Ascending aorta (tissue), 2 donors: ENCODE data around the gene KCTD5. TPM values are rescaled to one million over a fixed set of nuclear protein-coding genes. Genes with fewer than 3 reads are reported as not detected.
"Not testable (repeated sequence)": the region's sequence is repeated elsewhere in the genome, so short reads cannot be mapped to it uniquely, and the experiment has no call there.

Experiments used
- DNase-seq, 2 donors: peaks; one replicate each; pipeline ENCODE4 v3.0.0-alpha.2; 2019; ENCODE audit warnings: low spot score in 2 of 2
- H3K27ac ChIP-seq, 2 donors: fragments of 200-600 bp; sonication (generic); one replicate each; pipeline ENCODE4 v1.5.1; 2016 to 2017; ENCODE audit warnings: mild to moderate bottlenecking in 1 of 2
- H3K27me3 ChIP-seq: fragments of 200-600 bp; sonication (generic); one replicate; pipeline ENCODE4 v1.5.1; 2017
- H3K36me3 ChIP-seq, 2 donors: fragments of 200-600 bp; sonication (generic); one replicate each; pipeline ENCODE4 v1.5.1; 2016
- H3K4me1 ChIP-seq, 2 donors: fragments of 200-600 bp; sonication (generic); one replicate each; pipeline ENCODE4 v1.5.1; 2016 to 2017; ENCODE audit warnings: mild to moderate bottlenecking in 1 of 2
- H3K4me3 ChIP-seq, 2 donors: fragments of 200-600 bp; sonication (generic); one replicate each; pipeline ENCODE4 v1.5.1; 2016 to 2017; ENCODE audit warnings: mild to moderate bottlenecking in 1 of 2
- H3K9me3 ChIP-seq, 2 donors: fragments of 200-600 bp; sonication (generic); one replicate each; pipeline ENCODE4 v1.5.1; 2016
- CTCF ChIP-seq, 3 experiments: fragments of 200-600 bp in 2 of 3; fragments of 450-650 bp in 1 of 3; sonication (generic) in 2 of 3; IDR thresholded peaks; one replicate each; pipeline ENCODE4 v1.5.1; 2016 to 2019; ENCODE audit warnings: antibody characterized with exemption in 3 of 3, mild to moderate bottlenecking in 1 of 3, moderate library complexity in 1 of 3
- intact Hi-C: fragments of 100-400 bp; cut with DNase I; formaldehyde crosslinking; loops from one replicate; pipeline ENCODE4 v1.15.1; 2023
- total RNA-seq: library from RNA; depleted of rRNA; stranded (reverse); fragments of >200 nt; gene quantifications from one replicate; pipeline ENCODE4 v1.1.0, GENCODE V29; 2016

Gene KCTD5
- total RNA-seq, 1 donor from 2014 or later, result 10.5 TPM

GRCh38 chr16:2670017-2670416, 12.3 kb upstream of the KCTD5 start:
- peak in 1 of 2 donors; percentile 81 for DNase-seq
- Histone ChIP-seq H3K4me1 (peaks cover 0 to 14% of the 10 kb centered on the region in 2 donors), H3K4me3 (peak overlapping the region in 1 of 2 donors; percentile 38)
- H3K27me3 ChIP-seq, H3K36me3 ChIP-seq, H3K27ac ChIP-seq, H3K9me3 ChIP-seq: not testable (repeated sequence)
- intact Hi-C loops, result loop anchor here (5.0 to 10.0 kb wide), 3 partner anchors 107 to 1265 kb away; partner anchors contain the start of genes CEMP1 and ELOB
- TF ChIP-seq CTCF (IDR thresholded peaks at IDR 0.05), result peak; percentile 41 to 75 (median 62)

GRCh38 chr16:2671193-2671592, 11.1 kb upstream of the KCTD5 start:
- H3K27ac ChIP-seq, result not testable (repeated sequence)
- intact Hi-C loops, result loop anchor here (5.0 to 10.0 kb wide), 3 partner anchors 106 to 1266 kb away; partner anchors contain the start of genes CEMP1 and ELOB

GRCh38 chr16:2671741-2672140, 10.6 kb upstream of the KCTD5 start:
- TF ChIP-seq CTCF (IDR thresholded peaks at IDR 0.05), result no peak
- H3K4me3 ChIP-seq, result peak overlapping the region; percentile 67 to 83
- intact Hi-C loops, result loop anchor here (2.0 to 10.0 kb wide), 4 partner anchors 106 to 1267 kb away; partner anchors contain the start of genes CEMP1 and ELOB

More at GRCh38 chr16:2671193-2671592, 11.1 kb upstream of the KCTD5 start:
- not testable (repeated sequence) for H3K27me3 ChIP-seq, DNase-seq, H3K4me3 ChIP-seq, H3K36me3 ChIP-seq, H3K9me3 ChIP-seq
- H3K4me1 ChIP-seq, result peaks cover 0 to 14% of the 10 kb centered on the region in 2 donors

GRCh38 chr16:2673066-2673999, 9.0 kb upstream of the KCTD5 start:
- no peaks in the 10 kb centered on the region for H3K9me3 ChIP-seq
- H3K27ac ChIP-seq, result peak overlapping the region; percentile 66 to 75
- H3K4me1 ChIP-seq, result peaks cover 0 to 14% of the 10 kb centered on the region in 2 donors
- peak overlapping the region; percentile 67 to 83 for H3K4me3 ChIP-seq
- TF ChIP-seq CTCF (IDR thresholded peaks at IDR 0.05), result no peak
- H3K36me3 ChIP-seq, result peaks cover 0 to 6% of the 10 kb centered on the region in 2 donors
- DNase-seq, result peak; percentile 85 to 97
- H3K27me3 ChIP-seq, result no peaks in the 10 kb centered on the region
- intact Hi-C loops, result loop anchor here (1.0 to 10.0 kb wide), 5 partner anchors 9 to 1269 kb away; partner anchors contain the start of genes CEMP1, ELOB and KCTD5

More at GRCh38 chr16:2671741-2672140, 10.6 kb upstream of the KCTD5 start:
- Histone ChIP-seq H3K27ac (no peak overlapping the region), H3K9me3 (no peaks in the 10 kb centered on the region), H3K36me3 (peaks cover 0 to 9% of the 10 kb centered on the region in 2 donors), H3K4me1 (peaks cover 0 to 14% of the 10 kb centered on the region in 2 donors), H3K27me3 (no peaks in the 10 kb centered on the region)
- DNase-seq, result peak in 1 of 2 donors; percentile 50

GRCh38 chr16:2675021-2675420, 7.3 kb upstream of the KCTD5 start:
- Histone ChIP-seq H3K27ac (no peak overlapping the region), H3K27me3 (no peaks in the 10 kb centered on the region), H3K9me3 (no peaks in the 10 kb centered on the region), H3K36me3 (no peaks in the 10 kb centered on the region), H3K4me3 (no peak overlapping the region), H3K4me1 (peaks cover 0 to 10% of the 10 kb centered on the region in 2 donors)
- peak in 1 of 2 donors; percentile 55 for DNase-seq
- intact Hi-C loops, result loop anchor here (10.0 kb wide), 1 partner anchor 1270 kb away; no protein-coding TSS in a partner anchor
- no peak for TF ChIP-seq CTCF (IDR thresholded peaks at IDR 0.05)
